Ovary (tissue), 9 donors: Measurements from ENCODE around the gene ATP2C2. TPM values are rescaled to one million over a fixed set of nuclear protein-coding genes. Genes with fewer than 3 reads are reported as not detected.

Source experiments
- DNase-seq, 5 donors: peaks; one replicate each; pipeline ENCODE4 v3.0.0-alpha.2; 2019 to 2020
- H3K27ac ChIP-seq, 2 donors: fragments of 200-600 bp; one replicate each; pipeline versions ENCODE4 v1.5.1 to v1.8.0; 2019 to 2022
- H3K27me3 ChIP-seq: fragments of 200-600 bp; one replicate; pipeline ENCODE4 v1.8.0; 2022
- H3K36me3 ChIP-seq: fragments of 200-600 bp; sonication (generic); one replicate; pipeline ENCODE4 v1.5.1; 2019
- H3K4me1 ChIP-seq: one replicate; pipeline ENCODE4 v1.8.1; 2013; ENCODE audit warnings: mild to moderate bottlenecking, moderate library complexity; ENCODE audit not compliant: insufficient read depth
- H3K4me3 ChIP-seq: fragments of 200-600 bp; sonication (generic); one replicate; pipeline ENCODE4 v1.5.1; 2017
- H3K9me3 ChIP-seq, 2 donors: fragments of 200-600 bp in 1 of 2; sonication (generic) in 1 of 2; one replicate each; pipeline versions ENCODE4 v1.5.1 to v1.8.1; 2013 to 2019; ENCODE audit warnings: mild to moderate bottlenecking in 1 of 2, moderate library complexity in 1 of 2
- CTCF ChIP-seq, 3 donors: fragments of 450-650 bp in 2 of 3; fragments of 200-600 bp in 1 of 3; IDR thresholded peaks; one replicate each; pipeline versions ENCODE4 v1.5.1 to v1.8.0; 2016 to 2022; ENCODE audit warnings: antibody characterized with exemption in 3 of 3, mild to moderate bottlenecking in 1 of 3
- EP300 ChIP-seq: sonication (generic); formaldehyde crosslinking; IDR thresholded peaks from one replicate; pipeline ENCODE4 v1.6.1; 2017; ENCODE audit warnings: antibody characterized with exemption
- POLR2A ChIP-seq: fragments of 450-650 bp; IDR thresholded peaks from one replicate; pipeline ENCODE4 v1.6.1; 2017; ENCODE audit warnings: antibody characterized with exemption, mild to moderate bottlenecking, moderate library complexity
- WGBS, 3 donors: extraction: QIAGEN DNeasy Blood & Tissue Kit in 1 of 3; methylation state at CpG; one replicate each; pipeline versions ENCODE4 v1.1.5 to v1.1.7; 2013 to 2017; 5-methylcytosine and 5-hydroxymethylcytosine counted together
- intact Hi-C, 4 donors: fragments of 100-400 bp; cut with DNase I; formaldehyde crosslinking; loops; one replicate each; pipeline versions ENCODE4 v1.11.0 to v1.15.1; 2022 to 2023
- polyA plus RNA-seq, 2 donors: library from polyadenylated mRNA; stranded (reverse); fragments of 200-250 nt in 1 of 2; fragments of 350-450 nt in 1 of 2; fragmentation: Illumina TruSeq in 1 of 2; extraction: RNeasy Lipid Tissue Mini Kit (QIAGEN cat#74804) in 1 of 2; gene quantifications; one replicate each; pipeline ENCODE4 v1.2.3, GENCODE V29; 2013 to 2014
- total RNA-seq, 7 donors: library from RNA; depleted of rRNA in 2 of 7; stranded (reverse); fragments of >200 nt in 2 of 7; fragmentation: NEBNext Ultra II Directional in 3 of 7; extraction: Animal tissue kit (Norgen Biotek cat#: 25700) in 3 of 7; gene quantifications; one replicate each; pipeline versions ENCODE4 v1.1.0 to v1.2.4, GENCODE V29; 2016 to 2023
- donor health status: DM: no; HTN: no; CAD: no; lungs with moderate emphysema.
- donor health status: DM: no; HTN: no; CAD: no.
- donor health status: Bipolar disorder and iron deficiency.
- donor health status: DM: yes; HTN: yes; CAD: no.
- donor health status: DM: no; HTN: no; CAD: no.
- donor health status: DM: yes; HTN: yes; CAD: no.

ATP2C2 gene
- total and polyA plus RNA-seq, 9 donors = 0.10 to 8.5 (median 1.3) TPM; not detected in 3

DNA sequence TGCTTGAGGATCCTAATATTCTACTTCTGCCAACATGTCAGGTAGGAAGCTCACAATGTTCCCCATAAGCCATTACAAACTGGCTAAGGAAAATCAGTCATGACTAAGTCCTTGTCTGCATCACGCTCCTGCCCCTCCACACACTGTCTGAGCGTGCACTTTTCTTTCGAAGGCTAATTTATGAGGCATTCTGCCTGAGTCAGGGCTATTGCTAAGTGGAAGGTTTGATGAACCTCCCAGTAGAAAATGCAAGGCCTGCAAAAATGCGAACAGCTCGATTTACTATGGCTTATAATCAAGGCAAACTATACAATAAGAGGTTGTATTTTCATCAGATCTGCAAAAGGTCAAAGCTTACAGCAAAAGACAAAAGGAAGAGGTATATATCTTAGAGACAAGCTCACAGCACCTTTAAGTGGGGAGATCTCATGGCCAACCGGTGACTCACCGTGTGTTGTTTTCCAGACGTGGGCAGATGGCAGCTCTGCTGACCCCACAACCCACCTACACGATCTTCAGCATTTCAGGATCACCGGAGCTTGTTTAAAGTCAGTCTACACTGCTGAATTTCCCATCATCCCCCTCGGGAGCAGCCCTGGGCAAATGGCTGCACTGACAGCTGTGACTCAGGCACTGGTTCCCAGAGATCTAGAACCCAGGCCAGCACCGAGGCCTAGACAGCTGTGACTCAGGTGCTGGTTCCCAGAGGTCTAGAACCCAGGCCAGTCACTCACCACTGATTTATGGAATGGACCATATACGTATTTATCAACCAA, 110.0 kb downstream of the ATP2C2 start:
- Histone ChIP-seq H3K36me3 (no peaks in the 10 kb centered on the region), H3K27me3 (no peaks in the 10 kb centered on the region), H3K27ac (no peak overlapping the region), H3K9me3 (no peaks in the 10 kb centered on the region), H3K4me3 (no peak overlapping the region), H3K4me1 (no peaks in the 10 kb centered on the region)
- intact Hi-C loops = no loop called here
- no peak for DNase-seq
- WGBS, 3 donors = 62 to 67% (median 64%) methylated on average over 13 of the region's 13 CpGs
- no peak for TF ChIP-seq CTCF (IDR thresholded peaks at IDR 0.05)
- TF ChIP-seq EP300 = no peak
- TF ChIP-seq POLR2A = no peak

DNA sequence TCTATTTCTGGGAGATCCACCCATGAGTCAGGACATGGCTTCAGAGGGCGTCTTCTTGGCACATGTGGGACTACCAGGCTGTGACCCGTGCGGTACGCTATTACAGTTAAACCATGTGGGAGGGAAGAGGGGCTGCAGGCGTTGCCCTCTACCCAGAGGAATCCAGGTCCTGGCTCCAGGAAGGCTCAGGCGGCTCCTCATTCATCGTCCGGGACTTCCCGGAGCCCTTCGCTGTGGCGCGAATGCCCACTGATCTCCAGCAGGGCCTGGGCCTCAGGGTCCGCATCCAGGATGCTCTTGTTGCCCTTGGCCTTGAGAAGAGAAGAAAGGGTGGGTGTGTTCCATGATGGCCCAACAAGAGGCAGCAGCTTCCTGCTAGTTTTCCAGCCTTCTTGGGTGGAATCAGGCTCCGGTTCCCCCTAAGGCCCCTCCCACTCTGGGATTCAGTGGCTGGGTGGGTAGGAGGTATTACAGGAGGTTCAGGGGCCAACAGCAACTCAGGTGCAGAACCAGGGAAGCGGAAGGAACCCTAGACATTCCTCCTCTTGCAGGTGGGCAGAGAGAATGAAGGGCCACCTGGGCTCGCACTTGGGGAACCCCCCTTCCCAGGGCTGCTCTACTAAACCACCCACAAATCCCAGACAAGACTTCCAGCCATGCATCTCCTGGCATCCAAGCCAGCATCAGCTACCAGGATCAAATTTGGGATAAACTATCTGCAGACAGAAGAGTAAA, 111.5 kb downstream of the ATP2C2 start:
- no peaks in the 10 kb centered on the region for H3K36me3 ChIP-seq
- H3K27ac ChIP-seq = no peak overlapping the region
- no peak for DNase-seq
- WGBS, 3 donors = 90 to 91% (median 91%) methylated on average over 16 of the region's 16 CpGs
- intact Hi-C loops = loop anchor here (5.0 to 10.0 kb wide), 5 partner anchors 203 to 515 kb away; partner anchors contain the start of gene NECAB2 (in 2 of the 4)
- no peaks in the 10 kb centered on the region for H3K27me3 ChIP-seq
- no peaks in the 10 kb centered on the region for H3K9me3 ChIP-seq
- H3K4me1 ChIP-seq = no peaks in the 10 kb centered on the region
- TF ChIP-seq EP300 (no peak), POLR2A (no peak), CTCF (IDR thresholded peaks at IDR 0.05) (no peak)
- H3K4me3 ChIP-seq = no peak overlapping the region

GRCh38 chr16:84481051-84481735, 112.9 kb downstream of the ATP2C2 start:
- Histone ChIP-seq H3K4me1 (no peaks in the 10 kb centered on the region), H3K36me3 (no peaks in the 10 kb centered on the region), H3K27ac (no peak overlapping the region), H3K27me3 (no peaks in the 10 kb centered on the region), H3K4me3 (no peak overlapping the region), H3K9me3 (no peaks in the 10 kb centered on the region)
- TF ChIP-seq EP300 = no peak
- no peak for TF ChIP-seq POLR2A
- no peak for TF ChIP-seq CTCF (IDR thresholded peaks at IDR 0.05)
- intact Hi-C loops = loop anchor here (5.0 to 10.0 kb wide), 5 partner anchors 204 to 516 kb away; partner anchors contain the start of gene NECAB2 (in 2 of the 4)
- DNase-seq = no peak
- WGBS, 3 donors = 85 to 92% (median 86%) methylated on average over 26 of the region's 26 CpGs
